Activated CD8-positive, alpha-beta memory T cell treated with anti-CD3 and anti-CD28 coated beads, Interleukin-2, amount 50 U/mL, for 1 hour (primary cell): Measurements from ENCODE around the gene SLIT3.

Experiments
- DNase-seq: peaks from one replicate; pipeline ENCODE4 v3.0.0-alpha.2; 2020; ENCODE audit errors: extremely low read depth

Gene SLIT3

GRCh38 chr5:168796593-168797580 lies 504.1 kb downstream of the SLIT3 start:
- DNase-seq = no peak

- no peak for DNase-seq
Measured at GRCh38 chr5:168796000-168796399, 504.9 kb downstream of the SLIT3 start.

GRCh38 chr5:168793841-168794837 lies 506.8 kb downstream of the SLIT3 start:
- DNase-seq = no peak

GRCh38 chr5:168792678-168793077 lies 508.3 kb downstream of the SLIT3 start:
- no peak for DNase-seq

- no peak for DNase-seq
Measured at GRCh38 chr5:168790671-168791250, 510.2 kb downstream of the SLIT3 start.

GRCh38 chr5:168790002-168790635 lies 510.8 kb downstream of the SLIT3 start:
- no peak for DNase-seq

GRCh38 chr5:168788786-168789185 lies 512.2 kb downstream of the SLIT3 start:
- no peak for DNase-seq

- no peak for DNase-seq
Measured at GRCh38 chr5:168788107-168788506, 512.8 kb downstream of the SLIT3 start.

GRCh38 chr5:168786147-168786546 lies 514.8 kb downstream of the SLIT3 start:
- no peak for DNase-seq

GRCh38 chr5:168784454-168784853 lies 516.5 kb downstream of the SLIT3 start:
- no peak for DNase-seq

GRCh38 chr5:168781941-168782571 lies 518.9 kb downstream of the SLIT3 start:
- DNase-seq = no peak

- no peak for DNase-seq
Measured at GRCh38 chr5:168780888-168781287, 520.1 kb downstream of the SLIT3 start.

GRCh38 chr5:168779333-168779732 lies 521.6 kb downstream of the SLIT3 start:
- no peak for DNase-seq

- DNase-seq = no peak
Measured at GRCh38 chr5:168778536-168778935, 522.4 kb downstream of the SLIT3 start.

- DNase-seq = no peak
Measured at GRCh38 chr5:168777651-168778050, 523.3 kb downstream of the SLIT3 start.

GRCh38 chr5:168776070-168776469 lies 524.9 kb downstream of the SLIT3 start:
- DNase-seq = no peak

GRCh38 chr5:168773226-168773625 lies 527.7 kb downstream of the SLIT3 start:
- no peak for DNase-seq

- no peak for DNase-seq
Measured at GRCh38 chr5:168772316-168772961, 528.5 kb downstream of the SLIT3 start.

- DNase-seq = no peak
Measured at GRCh38 chr5:168771678-168772077, 529.3 kb downstream of the SLIT3 start.

GRCh38 chr5:168770996-168771395 lies 529.9 kb downstream of the SLIT3 start:
- DNase-seq = no peak
